Stimulated activated effector memory CD8-positive, alpha-beta T cell treated with anti-CD3 and anti-CD28 coated beads, Interleukin-12 subunit alpha, Interleukin-12 subunit beta, amount 100 ng/mL, for 72 hours (primary cell): ENCODE results near the gene AGBL3.
"Not testable (repeated sequence)": the region's sequence is repeated elsewhere in the genome, so short reads cannot be mapped to it uniquely, and the experiment has no call there.

ENCODE experiments used
- ATAC-seq: fragments of 150-1000 bp; cut with Tn5 transposase; 2 replicates; pipeline ENCODE4 v1.10.0; 2021
- DNase-seq, 2 donors: peaks; one replicate each; pipeline ENCODE4 v3.0.0; 2021 to 2022; ENCODE audit warnings: low spot score in 2 of 2
- H3K27ac Mint-ChIP-seq: one replicate; pipeline ENCODE4 v1.8.0; 2022; ENCODE audit warnings: mild to moderate bottlenecking, mixed read lengths
- H3K36me3 Mint-ChIP-seq: one replicate; pipeline ENCODE4 v1.8.0; 2022; ENCODE audit warnings: mild to moderate bottlenecking, mixed read lengths
- H3K4me1 Mint-ChIP-seq: one replicate; pipeline ENCODE4 v1.8.0; 2022; ENCODE audit warnings: mixed read lengths
- H3K4me3 Mint-ChIP-seq: one replicate; pipeline ENCODE4 v1.8.0; 2022; ENCODE audit warnings: mild to moderate bottlenecking, mixed read lengths
- H3K9me3 Mint-ChIP-seq: one replicate; pipeline ENCODE4 v1.8.0; 2022; ENCODE audit warnings: mixed read lengths

AGBL3 gene

DNA sequence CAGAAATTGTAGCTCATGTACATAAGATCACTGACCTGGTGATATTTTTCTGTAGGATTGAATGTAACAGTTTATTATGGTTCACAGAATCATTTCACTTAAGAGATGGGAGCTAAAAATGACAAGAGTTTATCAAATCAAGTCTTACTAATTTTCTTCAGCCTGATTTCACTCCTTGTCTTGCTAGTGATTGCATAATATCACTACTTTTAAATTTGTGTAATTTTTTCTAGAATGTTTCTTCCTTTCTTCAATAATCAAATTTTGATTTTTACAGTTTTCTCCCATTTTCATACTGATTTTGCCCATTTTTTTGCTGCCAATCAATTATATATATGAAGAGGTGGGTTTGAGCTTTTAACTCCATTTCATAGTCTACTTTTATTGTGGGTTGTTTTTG lies 92.8 kb downstream of the AGBL3 start:
- Mint-ChIP-seq H3K4me1 (no peaks in the 10 kb centered on the region), H3K27ac (no peak overlapping the region), H3K4me3 (no peak overlapping the region), H3K36me3 (no peaks in the 10 kb centered on the region), H3K9me3 (no peaks in the 10 kb centered on the region)
- ATAC-seq (no peak), DNase-seq (no peak)

GRCh38 chr7:135083005-135083404 lies 96.7 kb downstream of the AGBL3 start:
- DNase-seq (no peak), ATAC-seq (no peak)
- Mint-ChIP-seq H3K9me3 (peaks cover 19% of the 10 kb centered on the region), H3K36me3 (no peaks in the 10 kb centered on the region), H3K4me3 (no peak overlapping the region), H3K27ac (no peak overlapping the region), H3K4me1 (no peaks in the 10 kb centered on the region)

- Mint-ChIP-seq H3K27ac (no peak overlapping the region), H3K36me3 (no peaks in the 10 kb centered on the region), H3K4me3 (no peak overlapping the region), H3K4me1 (no peaks in the 10 kb centered on the region), H3K9me3 (peaks cover 29% of the 10 kb centered on the region)
- ATAC-seq = no peak
- DNase-seq = no peak
Measured at GRCh38 chr7:135088566-135088965, 102.3 kb downstream of the AGBL3 start.

DNA sequence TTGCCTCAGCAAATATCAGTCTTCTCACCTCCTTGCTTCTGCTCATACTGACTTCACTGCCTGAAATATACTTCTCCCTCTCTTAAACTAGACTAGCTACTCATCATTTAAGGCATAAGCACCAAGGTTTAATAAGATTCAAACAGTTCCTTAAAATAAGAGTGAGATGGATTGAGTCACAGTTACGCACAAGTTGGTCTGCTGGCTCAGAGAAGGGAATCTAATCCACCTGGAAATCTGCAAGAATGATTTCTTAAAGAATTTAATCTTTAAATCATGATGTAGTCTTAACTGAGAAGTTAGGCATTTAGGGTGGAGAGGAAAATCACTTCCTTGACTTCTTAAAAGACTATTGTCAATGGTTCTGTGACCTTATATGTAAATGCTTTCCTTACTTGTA lies 105.4 kb downstream of the AGBL3 start:
- Mint-ChIP-seq H3K27ac (no peak overlapping the region), H3K36me3 (no peaks in the 10 kb centered on the region), H3K4me3 (no peak overlapping the region), H3K9me3 (peaks cover 25% of the 10 kb centered on the region), H3K4me1 (no peaks in the 10 kb centered on the region)
- ATAC-seq (no peak), DNase-seq (no peak)

DNA sequence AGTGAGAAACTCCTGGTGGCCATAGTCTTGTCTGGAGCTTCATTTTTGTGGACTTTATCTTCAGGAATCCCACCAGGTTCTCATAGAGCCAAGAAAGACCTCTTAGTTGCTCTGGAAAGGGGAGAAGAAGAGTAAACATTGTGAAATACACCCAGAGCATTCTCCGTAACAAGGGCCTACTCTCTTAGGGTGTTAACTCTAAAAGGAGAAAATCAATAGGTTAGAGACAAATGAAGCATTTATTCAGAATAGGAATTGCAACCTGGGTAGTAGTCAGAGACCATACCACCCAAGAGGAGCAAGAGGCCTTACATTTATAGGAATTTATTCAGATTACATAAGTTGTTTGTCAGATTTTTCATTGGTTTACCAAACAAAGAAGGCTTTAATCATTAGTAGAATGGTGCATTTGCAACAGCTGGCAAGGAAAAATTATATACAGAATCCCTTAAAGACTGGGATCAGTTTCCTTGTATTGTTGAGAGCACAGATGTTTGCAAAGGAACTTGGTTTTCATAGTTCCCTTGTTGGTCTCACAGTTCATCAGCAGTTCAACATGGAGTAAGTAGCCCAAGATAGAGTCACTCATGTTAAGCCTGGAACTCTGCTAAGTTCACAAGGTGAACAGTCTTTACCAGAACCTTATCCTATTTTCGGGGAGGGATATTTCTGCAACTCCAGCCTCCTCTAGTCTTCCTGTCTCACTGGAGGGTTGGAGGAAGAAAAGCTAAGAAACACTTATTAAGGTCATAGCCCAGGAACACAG lies 108.3 kb downstream of the AGBL3 start:
- peaks cover 7% of the 10 kb centered on the region for H3K9me3 Mint-ChIP-seq
- ATAC-seq = no peak
- no peak overlapping the region for H3K4me3 Mint-ChIP-seq
- H3K4me1 Mint-ChIP-seq = no peaks in the 10 kb centered on the region
- no peaks in the 10 kb centered on the region for H3K36me3 Mint-ChIP-seq
- no peak for DNase-seq
- H3K27ac Mint-ChIP-seq = no peak overlapping the region

- Mint-ChIP-seq H3K27ac (no peak overlapping the region), H3K4me3 (no peak overlapping the region), H3K9me3 (peaks cover 7% of the 10 kb centered on the region), H3K36me3 (no peaks in the 10 kb centered on the region), H3K4me1 (no peaks in the 10 kb centered on the region)
- no peak for ATAC-seq
- no peak for DNase-seq
Measured at GRCh38 chr7:135095450-135095849, 109.1 kb downstream of the AGBL3 start.

DNA sequence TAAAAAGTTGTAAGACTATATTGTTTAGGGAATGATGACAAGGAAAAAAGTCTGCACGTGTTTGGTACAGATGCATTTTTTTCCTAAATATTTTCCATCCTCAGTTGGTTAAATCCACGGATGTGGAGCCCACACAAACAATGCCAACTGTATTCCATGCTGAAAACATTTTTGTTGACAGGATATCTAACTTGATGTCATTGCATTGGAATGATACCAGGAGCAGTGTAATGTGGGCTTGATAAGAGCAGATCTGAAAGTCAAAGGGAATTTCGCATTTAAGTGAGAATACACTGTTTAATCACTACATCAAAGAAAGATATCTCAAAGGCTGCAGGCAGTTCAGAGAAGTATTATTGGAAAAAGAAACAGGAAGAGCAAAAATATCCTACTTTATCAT lies 112.1 kb downstream of the AGBL3 start:
- H3K4me1 Mint-ChIP-seq = no peaks in the 10 kb centered on the region
- DNase-seq (no peak), ATAC-seq (no peak)
- H3K36me3 Mint-ChIP-seq = no peaks in the 10 kb centered on the region
- no peak overlapping the region for H3K27ac Mint-ChIP-seq
- peaks cover 9% of the 10 kb centered on the region for H3K9me3 Mint-ChIP-seq
- no peak overlapping the region for H3K4me3 Mint-ChIP-seq

DNA sequence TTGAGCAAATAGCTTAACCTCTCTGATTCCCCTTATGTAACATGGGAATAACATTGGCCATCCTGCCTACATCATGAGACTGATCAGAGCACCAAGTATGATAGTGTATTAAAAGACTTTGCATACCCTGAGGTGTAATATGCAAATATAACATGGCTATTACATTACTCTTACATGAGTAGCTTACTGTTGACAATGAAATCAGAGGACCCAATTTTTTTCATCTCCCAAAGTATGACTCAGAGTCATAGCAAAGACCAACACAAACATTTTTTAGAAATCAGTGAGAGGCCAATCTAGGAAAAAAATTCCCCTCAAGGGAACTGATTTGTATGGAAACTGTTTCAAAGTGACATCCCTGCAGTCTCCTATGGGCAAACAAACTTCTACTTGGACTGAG lies 114.5 kb downstream of the AGBL3 start:
- no peaks in the 10 kb centered on the region for H3K36me3 Mint-ChIP-seq
- H3K4me3 Mint-ChIP-seq = no peak overlapping the region
- DNase-seq (no peak), ATAC-seq (no peak)
- H3K27ac Mint-ChIP-seq = no peak overlapping the region
- peaks cover 12% of the 10 kb centered on the region for H3K9me3 Mint-ChIP-seq
- no peaks in the 10 kb centered on the region for H3K4me1 Mint-ChIP-seq

DNA sequence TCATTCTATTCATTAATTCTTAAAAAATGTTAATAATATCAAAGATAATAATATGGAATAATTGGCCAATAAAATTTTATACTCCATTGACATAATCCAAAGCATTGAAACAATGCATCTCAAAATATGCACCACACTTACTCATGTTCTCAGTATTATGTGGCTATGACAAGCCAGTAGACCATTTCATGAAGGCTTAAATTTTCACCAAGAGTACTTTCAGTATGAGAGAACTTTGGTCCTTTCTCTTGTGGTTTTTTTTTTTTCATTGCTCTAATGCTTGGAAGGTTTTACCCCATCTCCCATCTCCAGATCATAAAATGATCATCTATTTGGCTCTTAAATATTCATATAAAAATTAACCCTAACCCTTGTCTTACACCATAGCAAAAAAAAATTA lies 116.1 kb downstream of the AGBL3 start:
- DNase-seq (no peak), ATAC-seq (peak; percentile 77)
- H3K36me3 Mint-ChIP-seq = no peaks in the 10 kb centered on the region
- H3K27ac Mint-ChIP-seq = no peak overlapping the region
- peaks cover 12% of the 10 kb centered on the region for H3K9me3 Mint-ChIP-seq
- H3K4me3 Mint-ChIP-seq = no peak overlapping the region
- no peaks in the 10 kb centered on the region for H3K4me1 Mint-ChIP-seq

DNA sequence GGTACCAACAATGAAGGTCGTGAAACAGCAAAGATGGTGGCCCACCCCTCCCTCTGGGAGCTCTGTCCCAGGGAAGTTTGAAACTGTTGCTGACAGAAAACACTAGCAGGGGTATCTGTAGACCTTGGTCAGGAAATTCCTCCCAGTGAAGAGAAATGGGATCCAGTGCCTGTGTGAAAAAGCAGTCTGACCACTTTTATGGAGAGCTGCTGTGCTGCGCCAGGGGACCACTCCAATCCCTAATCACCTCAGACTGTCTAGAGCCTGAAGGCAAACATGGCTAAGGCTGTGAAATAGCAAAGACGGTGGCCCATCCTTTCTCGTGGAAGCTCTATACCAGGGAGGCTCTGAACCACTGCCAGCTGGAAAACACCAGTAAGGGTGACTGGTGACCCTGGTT lies 123.3 kb downstream of the AGBL3 start:
- H3K4me1 Mint-ChIP-seq = no peaks in the 10 kb centered on the region
- H3K27ac Mint-ChIP-seq = no peak overlapping the region

GRCh38 chr7:135109976-135110375 lies 123.7 kb downstream of the AGBL3 start:
- Mint-ChIP-seq H3K36me3 (no peaks in the 10 kb centered on the region), H3K27ac (no peak overlapping the region), H3K9me3 (peaks cover 16% of the 10 kb centered on the region), H3K4me3 (no peak overlapping the region), H3K4me1 (no peaks in the 10 kb centered on the region)
- ATAC-seq = no peak
- no peak for DNase-seq

More for the DNA sequence above, 123.3 kb downstream of the AGBL3 start:
- DNase-seq (no peak), ATAC-seq (no peak)
- Mint-ChIP-seq H3K9me3 (peaks cover 15% of the 10 kb centered on the region), H3K4me3 (no peak overlapping the region), H3K36me3 (no peaks in the 10 kb centered on the region)

DNA sequence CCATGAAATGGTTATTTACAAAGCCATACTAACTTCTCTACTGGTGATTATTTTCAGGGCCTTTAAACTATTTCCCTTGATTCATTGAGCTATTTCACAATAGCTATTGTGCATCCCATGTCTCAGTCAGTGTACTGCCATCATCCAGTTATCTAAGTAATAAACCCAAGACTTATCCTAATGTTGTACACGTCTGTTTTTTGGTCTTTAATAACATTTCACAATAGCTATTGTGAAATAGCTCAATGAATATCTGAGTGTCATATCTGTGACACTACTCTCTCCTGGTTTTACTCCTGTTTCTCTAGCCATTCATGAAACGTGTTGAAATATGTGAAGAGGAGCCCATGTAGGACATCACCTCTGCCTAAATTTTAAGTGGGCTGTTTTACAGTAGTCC lies 125.1 kb downstream of the AGBL3 start:
- DNase-seq = no peak
- no peak overlapping the region for H3K4me3 Mint-ChIP-seq
- no peaks in the 10 kb centered on the region for H3K4me1 Mint-ChIP-seq
- peaks cover 10% of the 10 kb centered on the region for H3K9me3 Mint-ChIP-seq
- no peaks in the 10 kb centered on the region for H3K36me3 Mint-ChIP-seq
- no peak for ATAC-seq
- H3K27ac Mint-ChIP-seq = no peak overlapping the region

DNA sequence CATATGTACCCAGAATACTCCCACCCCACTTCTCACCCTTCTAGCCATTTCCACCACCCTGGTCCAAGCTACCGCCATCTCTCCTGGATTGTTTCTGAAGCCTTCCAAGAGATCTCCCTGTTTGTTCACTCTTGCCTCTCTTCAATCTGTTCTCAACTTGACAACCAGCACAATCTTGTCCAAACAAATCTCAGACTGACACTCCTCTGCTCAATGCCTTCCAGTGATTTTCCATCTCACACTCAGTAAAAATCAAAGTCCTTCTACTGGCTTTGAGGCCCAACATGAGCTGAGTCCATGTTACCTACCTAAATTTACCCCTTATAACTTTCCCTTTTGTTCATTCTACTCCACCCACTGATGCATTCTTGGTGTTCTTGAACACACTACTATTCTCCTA lies 128.3 kb downstream of the AGBL3 start:
- no peaks in the 10 kb centered on the region for H3K4me1 Mint-ChIP-seq
- H3K27ac Mint-ChIP-seq = no peak overlapping the region
- ATAC-seq (no peak), DNase-seq (no peak)
- no peak overlapping the region for H3K4me3 Mint-ChIP-seq
- H3K36me3 Mint-ChIP-seq = no peaks in the 10 kb centered on the region
- H3K9me3 Mint-ChIP-seq = peaks cover 8% of the 10 kb centered on the region

- Mint-ChIP-seq H3K4me1 (no peaks in the 10 kb centered on the region), H3K9me3 (peaks cover 16% of the 10 kb centered on the region), H3K27ac (no peak overlapping the region), H3K4me3 (no peak overlapping the region), H3K36me3 (no peaks in the 10 kb centered on the region)
- ATAC-seq (no peak), DNase-seq (no peak)
Measured at GRCh38 chr7:135117096-135117495, 130.8 kb downstream of the AGBL3 start.

- Mint-ChIP-seq H3K4me1 (no peaks in the 10 kb centered on the region), H3K27ac (no peak overlapping the region), H3K9me3 (peaks cover 17% of the 10 kb centered on the region), H3K36me3 (no peaks in the 10 kb centered on the region), H3K4me3 (no peak overlapping the region)
- ATAC-seq (no peak), DNase-seq (no peak)
Measured at GRCh38 chr7:135121868-135122267, 135.6 kb downstream of the AGBL3 start.

GRCh38 chr7:135124631-135125030 lies 138.3 kb downstream of the AGBL3 start:
- peaks cover 13% of the 10 kb centered on the region for H3K9me3 Mint-ChIP-seq
- H3K27ac Mint-ChIP-seq, H3K36me3 Mint-ChIP-seq, H3K4me1 Mint-ChIP-seq, ATAC-seq, DNase-seq, H3K4me3 Mint-ChIP-seq: not testable (repeated sequence)

GRCh38 chr7:135128931-135129330 lies 142.6 kb downstream of the AGBL3 start:
- no peaks in the 10 kb centered on the region for H3K4me1 Mint-ChIP-seq
- H3K27ac Mint-ChIP-seq = no peak overlapping the region
- peaks cover 8% of the 10 kb centered on the region for H3K9me3 Mint-ChIP-seq
- H3K36me3 Mint-ChIP-seq = no peaks in the 10 kb centered on the region
- DNase-seq (no peak), ATAC-seq (no peak)
- H3K4me3 Mint-ChIP-seq = no peak overlapping the region
